HG03575 (cell line): ENCODE measurements around the gene ITPRIP.

Experiments
- ATAC-seq: cut with Tn5 transposase; IDR thresholded peaks from one replicate; pipeline ENCODE4 v1.9.1; 2021; ENCODE audit not compliant: unreplicated experiment, insufficient number of reproducible peaks, low FRiP score; ENCODE audit errors: extremely low read depth

The ITPRIP gene, protein sequence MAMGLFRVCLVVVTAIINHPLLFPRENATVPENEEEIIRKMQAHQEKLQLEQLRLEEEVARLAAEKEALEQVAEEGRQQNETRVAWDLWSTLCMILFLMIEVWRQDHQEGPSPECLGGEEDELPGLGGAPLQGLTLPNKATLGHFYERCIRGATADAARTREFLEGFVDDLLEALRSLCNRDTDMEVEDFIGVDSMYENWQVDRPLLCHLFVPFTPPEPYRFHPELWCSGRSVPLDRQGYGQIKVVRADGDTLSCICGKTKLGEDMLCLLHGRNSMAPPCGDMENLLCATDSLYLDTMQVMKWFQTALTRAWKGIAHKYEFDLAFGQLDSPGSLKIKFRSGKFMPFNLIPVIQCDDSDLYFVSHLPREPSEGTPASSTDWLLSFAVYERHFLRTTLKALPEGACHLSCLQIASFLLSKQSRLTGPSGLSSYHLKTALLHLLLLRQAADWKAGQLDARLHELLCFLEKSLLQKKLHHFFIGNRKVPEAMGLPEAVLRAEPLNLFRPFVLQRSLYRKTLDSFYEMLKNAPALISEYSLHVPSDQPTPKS

DNA sequence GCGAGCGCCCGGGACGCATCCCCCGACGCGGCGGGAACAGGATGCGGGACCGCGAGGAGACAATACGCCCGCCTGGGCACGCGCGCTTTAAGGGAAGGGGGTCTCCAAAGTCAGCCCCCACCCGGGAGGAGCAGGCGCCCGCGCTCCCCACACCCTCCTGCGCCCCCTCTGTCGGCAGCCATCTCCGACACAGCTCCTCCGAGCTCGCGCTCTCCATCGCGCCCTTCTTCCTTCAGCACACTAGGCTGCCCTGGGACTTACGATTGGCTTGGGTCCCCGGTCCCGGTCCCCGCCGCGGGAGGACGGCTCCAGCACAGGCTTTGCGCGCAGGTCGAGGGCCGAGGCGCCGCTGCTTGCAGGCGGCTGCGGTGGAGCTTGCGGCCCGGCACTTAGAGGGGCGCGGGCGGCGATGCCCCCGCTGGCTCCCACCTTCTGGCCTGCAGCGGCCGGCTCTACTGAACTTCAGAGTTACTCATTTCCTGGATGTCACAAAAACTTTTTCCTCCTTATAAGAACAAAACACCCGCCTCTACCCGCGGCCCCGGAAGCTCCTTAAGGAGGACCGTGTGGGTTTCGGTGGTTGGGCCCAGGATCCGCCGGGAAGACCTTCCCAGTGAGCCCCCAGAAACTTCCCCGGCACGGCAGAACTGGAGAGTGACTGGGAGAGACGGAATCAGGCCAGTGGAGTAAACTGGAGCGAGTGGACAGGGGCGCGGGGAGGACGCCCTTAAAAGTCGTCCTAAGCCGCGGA lies at the start of gene ITPRIP:
Gene ITPRIP, minus strand, starts transcription at position 481 of the 751 bp plus-strand sequence. CDS start 22,414 bp downstream, outside the sequence.
- ATAC-seq = peak; percentile 52

DNA sequence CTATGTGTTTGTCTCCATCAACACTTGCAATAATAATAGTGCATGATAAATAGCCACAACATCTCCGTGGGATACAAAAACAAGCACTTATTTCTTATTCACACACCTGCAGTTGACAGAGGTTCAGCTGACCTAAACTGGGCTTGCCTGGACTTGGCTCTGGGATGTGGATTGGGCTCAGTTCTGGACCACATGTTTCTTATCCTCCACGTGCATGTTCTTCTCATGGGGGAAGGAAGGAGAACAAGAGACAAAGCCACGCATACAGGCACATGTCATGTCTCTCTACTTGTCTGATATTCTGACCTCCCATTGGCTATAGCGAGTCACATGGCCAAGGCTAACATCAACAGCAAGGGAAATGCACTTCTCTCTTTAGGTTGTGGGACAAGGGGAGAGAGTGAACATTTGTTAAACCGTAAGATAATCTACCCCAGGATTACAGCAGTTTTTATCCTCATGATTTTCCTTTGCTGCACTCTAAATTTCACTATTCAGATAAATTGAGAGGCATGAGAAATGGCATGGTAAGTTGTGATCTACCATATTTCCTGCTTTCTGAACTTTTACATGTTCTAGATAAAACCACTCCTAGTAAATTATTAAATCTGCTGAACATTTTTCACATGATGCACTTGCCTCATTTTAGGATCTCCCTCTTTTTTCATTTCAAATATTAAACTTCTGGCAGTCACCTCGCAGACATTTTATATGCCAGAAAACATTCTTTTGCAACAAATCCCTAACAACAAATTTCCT lies 49.0 kb upstream of the ITPRIP start:
- ATAC-seq = no peak

DNA sequence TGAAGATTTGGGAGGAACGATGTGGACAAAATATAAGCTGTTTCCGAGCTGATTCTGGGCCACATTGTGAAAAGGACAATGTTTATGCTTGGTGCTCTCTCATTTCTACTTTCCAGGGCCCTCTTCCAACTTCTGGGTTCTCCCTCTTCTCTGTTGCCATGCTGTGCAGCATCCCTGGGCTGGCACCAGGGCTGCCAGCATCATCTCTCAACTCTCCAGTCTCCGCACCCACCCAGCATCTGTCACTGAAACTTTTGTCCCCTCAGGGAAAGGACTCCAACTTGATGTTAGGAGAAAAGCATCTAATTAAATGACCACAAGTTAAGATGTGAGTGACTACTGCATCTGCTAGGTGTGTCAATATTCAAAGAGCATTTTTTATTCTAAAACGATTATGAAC lies 42.1 kb upstream of the ITPRIP start:
- no peak for ATAC-seq

DNA sequence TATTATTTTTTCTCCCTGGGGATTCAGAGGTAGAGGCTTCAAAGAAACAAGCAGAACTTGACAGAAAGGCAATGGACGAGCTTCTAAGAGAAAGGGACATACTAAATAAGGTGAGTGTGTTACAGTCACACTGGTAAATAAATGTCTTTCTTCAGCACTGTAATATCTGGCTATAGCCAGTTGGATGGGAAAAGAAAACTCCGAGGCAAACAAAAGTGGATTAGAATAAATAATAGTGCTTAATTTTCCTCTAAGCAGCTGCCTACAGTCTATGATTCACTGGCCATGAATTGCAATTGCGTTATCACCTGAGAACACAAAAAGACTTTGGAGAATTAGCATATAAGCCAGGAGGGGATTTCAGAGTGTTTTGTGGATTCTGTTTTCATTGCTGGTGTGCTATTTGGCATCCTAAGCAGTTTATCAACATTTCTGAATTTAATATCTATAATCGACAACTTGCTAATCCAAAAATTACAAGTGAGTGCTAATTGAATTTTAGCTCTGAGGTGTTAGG lies 38.6 kb upstream of the ITPRIP start:
- no peak for ATAC-seq

DNA sequence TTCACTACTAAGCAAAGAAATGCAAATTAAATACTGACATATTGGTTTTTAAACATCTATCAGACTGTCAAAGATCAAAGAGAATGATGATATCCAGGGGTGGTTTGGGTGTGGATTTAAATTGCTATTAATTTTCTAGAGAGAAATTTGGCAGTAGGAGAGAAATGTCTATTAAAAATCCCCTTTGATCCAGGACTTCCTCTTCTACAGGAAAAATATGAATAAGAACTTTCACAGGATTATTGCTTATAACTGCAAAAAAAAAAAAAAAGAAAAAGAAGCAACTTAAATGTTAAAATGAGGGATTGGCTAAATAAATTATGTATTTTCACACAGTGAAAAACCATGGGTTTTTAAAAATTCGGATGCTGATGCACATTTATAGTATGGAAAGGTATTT lies 36.3 kb upstream of the ITPRIP start:
- ATAC-seq = no peak

DNA sequence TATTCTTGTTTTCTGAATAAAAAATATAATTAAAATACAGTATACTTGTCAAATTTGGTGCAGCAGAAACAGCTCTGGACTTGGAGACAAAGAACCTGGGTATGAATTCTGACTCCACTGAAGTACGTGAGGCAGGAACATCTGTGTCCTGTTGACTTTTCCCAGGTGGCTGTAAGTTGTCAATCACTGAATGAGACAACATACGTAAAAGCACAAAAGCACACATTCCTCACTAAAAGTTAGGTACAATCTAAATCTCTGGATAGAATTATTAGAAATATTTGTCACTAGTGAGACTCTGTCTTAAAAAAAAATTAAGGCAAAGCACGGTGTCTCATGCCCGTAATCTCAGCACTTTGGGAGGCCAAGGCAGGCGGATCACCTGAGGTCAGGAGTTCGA lies 33.5 kb upstream of the ITPRIP start:
- ATAC-seq = no peak

DNA sequence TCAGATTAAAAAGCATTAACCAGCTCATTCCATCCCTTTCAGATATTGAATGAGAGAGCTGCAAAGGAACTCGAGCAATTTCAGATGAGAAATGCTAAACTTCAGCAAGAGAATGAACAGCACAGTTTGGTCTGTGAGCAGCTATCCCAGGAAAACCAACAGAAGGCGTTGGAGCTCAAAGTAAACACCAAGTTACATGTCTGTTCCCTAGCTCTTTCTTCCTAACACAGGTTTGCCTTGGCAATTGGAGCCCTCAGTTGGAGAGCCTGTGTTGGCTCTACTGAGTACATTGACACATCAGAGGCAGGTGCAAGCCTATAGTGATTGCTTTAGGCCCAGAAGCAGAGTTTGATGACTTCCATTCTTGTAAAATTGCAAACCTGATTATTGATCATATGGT lies 30.1 kb upstream of the ITPRIP start:
- ATAC-seq = no peak

DNA sequence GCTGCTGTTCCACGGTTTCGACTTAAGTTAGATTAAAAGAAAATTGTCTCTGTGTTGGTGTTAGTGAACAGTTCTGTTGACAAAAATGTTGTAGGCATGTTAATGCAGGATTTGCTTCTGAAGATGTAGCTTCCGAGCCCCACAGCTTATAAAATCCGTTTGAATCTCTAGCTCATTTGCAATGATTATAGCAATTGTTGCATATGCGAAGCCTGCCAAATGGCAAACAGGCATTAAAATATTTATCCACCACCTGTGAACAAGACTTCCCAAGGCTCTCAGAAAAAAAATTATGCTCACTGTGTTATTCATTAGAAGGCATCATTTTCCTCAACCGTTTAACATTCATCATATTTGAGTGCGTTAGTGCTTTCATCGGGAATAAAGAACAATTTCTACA lies 29.6 kb upstream of the ITPRIP start:
- ATAC-seq = no peak

DNA sequence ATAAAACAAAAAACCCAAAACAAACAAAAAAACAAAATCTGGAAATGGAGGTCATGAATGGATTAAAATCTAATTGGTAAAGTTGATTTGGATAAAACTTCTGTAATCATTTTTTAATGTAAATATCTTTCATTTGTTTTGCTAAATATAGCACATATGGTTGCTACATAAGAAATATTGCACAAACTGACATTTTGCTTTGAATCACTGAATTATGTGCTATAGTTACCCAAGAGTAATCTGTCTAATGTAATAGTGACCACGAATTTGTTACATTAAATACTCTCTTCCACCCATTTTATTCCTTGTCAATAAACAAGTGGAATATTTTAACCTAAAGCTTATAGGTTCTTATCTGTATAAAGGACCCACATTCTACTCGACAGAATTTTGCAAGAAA lies 21.5 kb upstream of the ITPRIP start:
- ATAC-seq = no peak

DNA sequence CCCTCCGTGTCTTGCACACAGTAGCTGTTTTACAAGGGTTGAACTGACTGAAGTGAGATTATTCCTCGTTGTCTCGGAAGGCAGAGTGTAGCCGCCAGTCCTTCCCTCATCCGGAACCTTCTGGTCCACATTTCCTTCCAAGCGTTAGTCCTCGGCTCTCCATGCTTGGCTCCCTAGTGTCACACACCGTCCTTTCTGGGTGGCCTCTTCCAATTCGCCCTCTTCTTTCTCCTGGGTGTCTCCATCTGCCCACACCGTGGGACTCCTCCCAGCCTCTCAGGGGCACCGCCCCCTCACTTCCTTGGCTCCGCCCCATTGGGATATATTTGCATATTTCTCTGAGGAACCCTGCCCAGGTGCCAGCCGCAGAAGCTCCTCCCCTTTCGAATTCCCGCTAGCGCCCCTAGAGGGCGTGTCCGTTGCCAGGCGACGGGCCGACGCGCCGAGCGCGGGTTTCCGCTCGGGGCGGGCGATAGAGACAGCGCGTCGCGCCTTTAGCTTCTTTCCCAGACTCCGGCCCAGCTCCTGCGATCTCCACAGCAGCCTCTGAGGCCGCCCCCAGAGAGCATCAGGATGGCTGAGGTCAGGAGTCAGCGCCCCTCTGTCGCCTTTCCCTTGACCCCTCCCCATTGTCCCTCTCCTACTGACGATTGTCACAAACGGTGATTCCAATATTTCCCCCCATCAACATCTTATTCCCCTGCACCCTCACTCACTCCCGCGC lies 15.2 kb upstream of the ITPRIP start, which contains the start of gene CFAP58:
Gene CFAP58, plus strand, starts transcription at position 509 of the 724 bp plus-strand sequence. Its CDS starts 65 bp downstream, at position 574.
- no peak for ATAC-seq

DNA sequence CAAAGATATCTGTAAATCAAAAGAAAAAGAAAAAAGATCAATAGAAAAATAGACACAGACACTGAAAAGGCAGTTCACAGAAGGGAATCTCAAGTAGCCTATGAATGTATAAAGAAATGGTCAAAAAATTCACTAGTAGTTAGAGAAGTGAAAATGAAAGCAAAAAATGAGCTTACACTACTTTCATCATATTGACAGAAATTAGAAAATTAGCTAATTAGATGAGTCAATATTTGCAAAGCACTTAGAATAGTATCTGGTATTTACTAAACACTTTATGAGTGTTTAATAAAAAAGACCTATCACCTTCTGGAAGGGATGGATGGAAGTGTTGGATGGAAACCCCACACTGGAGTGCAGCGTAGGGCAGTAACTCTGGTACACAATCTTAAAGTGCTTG lies 13.7 kb upstream of the ITPRIP start:
- ATAC-seq = no peak

DNA sequence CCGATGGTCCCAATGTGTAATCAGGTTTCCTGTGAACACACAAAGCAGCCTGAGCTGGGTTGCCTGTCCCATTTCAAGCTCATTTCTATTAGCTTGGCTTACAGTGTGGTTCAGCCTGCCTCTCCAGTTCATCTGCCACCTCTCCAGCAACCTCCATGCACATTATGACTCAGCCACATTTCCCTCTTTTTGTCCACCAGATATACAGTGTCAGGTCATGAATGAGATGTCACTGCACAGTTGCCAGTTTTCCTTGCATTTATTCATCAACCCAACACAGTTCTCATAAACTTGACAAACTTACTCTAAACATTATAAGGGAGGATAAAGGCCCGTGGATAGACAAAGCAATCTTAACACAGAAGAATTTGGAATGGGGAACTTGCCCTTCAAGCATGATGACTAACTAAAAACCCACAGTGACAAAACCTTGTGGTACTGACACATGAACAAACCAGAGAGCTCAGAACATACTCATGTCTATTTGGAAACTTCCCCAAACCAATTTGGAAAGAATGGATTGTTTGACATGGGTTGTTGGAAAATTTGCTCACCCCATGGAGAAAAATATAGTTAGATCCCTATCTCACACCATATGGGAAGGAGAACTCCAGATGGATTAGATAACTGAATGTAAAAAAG lies 12.9 kb upstream of the ITPRIP start:
- no peak for ATAC-seq

DNA sequence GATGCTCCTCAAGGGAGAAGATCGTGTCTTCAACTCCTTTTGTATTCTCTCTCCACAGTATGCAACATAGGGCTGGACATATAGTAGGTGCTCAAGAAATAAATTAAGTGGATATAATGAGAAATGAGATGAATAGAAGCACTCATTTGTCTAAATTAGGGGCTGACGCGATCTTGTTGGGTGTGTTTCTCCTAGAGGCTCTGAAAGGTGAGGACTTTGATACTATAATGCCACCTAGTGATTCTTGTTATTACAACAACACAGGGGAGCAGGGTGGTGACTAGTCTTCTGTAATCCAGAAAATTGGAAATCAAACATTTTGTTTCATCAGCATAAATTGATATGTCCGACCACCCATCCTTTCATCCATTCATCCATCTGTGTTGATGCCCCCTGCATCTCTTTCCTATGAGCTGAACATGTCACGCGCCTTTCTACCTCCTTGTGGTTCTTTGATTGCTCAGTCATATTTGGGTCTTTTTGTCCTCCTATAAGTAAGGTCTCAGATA lies 11.9 kb upstream of the ITPRIP start:
- ATAC-seq = peak; percentile 27

DNA sequence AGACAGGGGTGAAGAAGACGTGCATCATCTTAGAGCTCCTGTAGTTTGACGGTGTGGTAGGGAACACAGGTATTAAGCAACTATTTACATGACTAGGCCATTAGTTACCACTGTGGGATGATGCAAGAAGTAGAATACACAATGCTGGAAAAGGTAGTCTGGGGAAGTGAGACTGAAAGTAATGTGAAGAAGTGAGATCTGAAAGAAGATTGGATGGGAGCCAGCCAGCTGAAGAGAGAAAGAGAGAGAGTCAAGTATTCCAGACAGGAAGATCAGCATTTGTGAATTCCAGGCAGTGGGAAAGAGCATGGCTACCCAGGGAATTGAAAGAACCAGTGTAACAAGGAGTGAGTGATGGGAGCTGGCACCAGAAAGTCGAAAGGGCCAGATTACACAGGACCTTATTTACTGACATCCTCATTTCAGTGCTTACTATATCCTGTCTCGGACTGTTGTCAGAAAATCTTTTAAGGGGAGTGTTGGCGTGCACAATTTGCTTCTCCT lies 11.4 kb upstream of the ITPRIP start:
- ATAC-seq = peak; percentile 35

DNA sequence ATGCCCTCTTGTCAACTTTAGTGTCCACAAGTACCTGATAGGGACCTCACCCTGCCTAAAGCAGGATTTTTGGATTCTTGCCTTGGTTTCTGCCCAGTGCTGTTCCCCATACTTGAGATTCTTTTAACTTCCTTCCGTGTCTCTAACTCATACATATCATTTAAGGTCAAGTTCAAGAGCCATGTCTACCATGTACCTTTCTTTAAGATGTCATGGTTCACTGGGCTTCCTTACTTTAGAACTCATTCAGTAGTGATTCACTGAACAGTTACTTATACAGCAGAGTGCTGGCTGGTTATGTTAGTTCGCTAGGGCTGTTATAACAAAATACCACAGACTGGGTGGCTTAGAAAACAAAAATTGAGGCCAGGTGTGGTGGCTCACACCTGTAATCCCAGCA lies 10.3 kb upstream of the ITPRIP start:
- ATAC-seq = no peak

DNA sequence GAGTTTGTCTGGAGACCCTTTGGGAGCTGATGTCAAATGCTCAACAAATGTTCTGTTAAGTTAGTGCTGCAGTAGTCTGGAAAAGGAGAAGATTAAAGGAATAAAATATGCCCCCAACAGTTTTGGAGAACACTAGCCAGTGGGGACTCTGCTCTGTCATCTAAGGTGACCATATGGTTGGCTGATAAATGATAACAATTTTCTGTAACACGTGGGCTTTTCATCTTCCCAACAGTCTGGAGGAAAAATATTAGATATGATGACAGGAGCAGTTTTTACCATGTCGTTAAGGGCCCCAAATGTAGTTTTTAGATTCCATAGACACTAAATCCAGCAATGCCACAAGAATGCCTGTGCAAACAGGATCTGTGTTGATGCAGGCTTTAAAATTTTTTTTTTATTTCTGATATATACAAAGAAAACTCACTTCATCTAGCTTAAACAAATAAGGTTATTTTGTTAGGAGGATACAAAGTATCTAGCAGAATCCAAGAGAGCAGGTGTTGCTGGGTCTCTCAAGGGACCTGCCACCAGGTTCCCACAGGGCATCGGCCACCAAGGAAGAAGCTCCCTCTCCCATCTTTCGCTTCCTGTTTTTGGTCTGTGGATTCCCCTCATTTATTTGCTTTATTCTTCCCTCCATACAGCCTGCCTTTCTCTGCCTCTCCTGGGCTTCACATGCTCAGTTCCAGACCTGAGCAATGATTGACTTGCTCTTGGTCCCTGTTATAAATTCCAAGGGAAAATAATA lies 9.2 kb upstream of the ITPRIP start:
- no peak for ATAC-seq

DNA sequence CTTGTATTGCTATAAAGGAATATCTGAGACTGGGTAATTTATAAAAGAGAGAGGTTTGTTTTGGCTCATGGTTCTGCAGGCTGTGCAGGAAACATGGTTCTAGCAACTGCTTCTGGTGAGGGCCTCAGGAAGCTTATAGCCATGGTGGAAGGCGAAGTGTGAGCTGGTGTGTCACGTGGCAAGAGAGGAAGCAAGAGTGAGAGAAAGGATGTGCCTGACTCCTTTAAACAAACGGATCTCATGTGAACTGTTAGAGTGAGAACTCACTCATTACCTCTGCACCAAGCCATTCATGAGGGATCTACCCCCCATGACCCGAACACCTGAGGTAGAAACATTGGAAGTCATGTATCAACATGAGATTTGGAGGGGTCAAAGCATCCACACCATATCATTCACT lies 7.7 kb upstream of the ITPRIP start:
- no peak for ATAC-seq
